ENCODE measurements around the gene ANKS4B. TPM values are rescaled to one million over a fixed set of nuclear protein-coding genes. Genes with fewer than 3 reads are reported as not detected.

Gene ANKS4B
- total RNA-seq, 1 donor from 2014 or later, result not detected

- Histone ChIP-seq H2AFZ (ENCODE audit: low read depth, low read length) (peak overlapping the region; percentile 95), H3K4me2 (ENCODE audit: low read length) (peak overlapping the region; percentile 99), H3K4me1 (ENCODE audit: insufficient read depth, low read length) (peaks cover 12% of the 10 kb centered on the region), H3K4me3 (ENCODE audit: insufficient read depth, low read depth, low read length) (peak overlapping the region; percentile 70), H3K27ac (ENCODE audit: low read depth, low read length) (no peak overlapping the region), H3K79me2 (ENCODE audit: insufficient read depth, low read length) (no peaks in the 10 kb centered on the region), H3K27me3 (ENCODE audit: insufficient read depth, low read length) (no peaks in the 10 kb centered on the region), H3K9me3 (ENCODE audit: insufficient read depth, low read depth, low read length) (no peaks in the 10 kb centered on the region), H4K20me1 (ENCODE audit: insufficient read depth, low read length) (no peaks in the 10 kb centered on the region), H3K36me3 (ENCODE audit: insufficient read depth, low read length) (no peaks in the 10 kb centered on the region), H3K9ac (ENCODE audit: low read length) (peak overlapping the region; percentile 66)
- DNase-seq (ENCODE audit: low read depth) (no peak), FAIRE-seq (no peak)
- peak overlapping the region; percentile 91 for H3K4me3 Mint-ChIP-seq (ENCODE audit: unreplicated experiment)
- no peak overlapping the region for H3K27ac Mint-ChIP-seq (ENCODE audit: unreplicated experiment)
- H3K36me3 Mint-ChIP-seq (ENCODE audit: low read depth, unreplicated experiment), result no peaks in the 10 kb centered on the region
- H3K9me3 Mint-ChIP-seq (ENCODE audit: unreplicated experiment), result no peaks in the 10 kb centered on the region
- TF ChIP-seq CTCF (IDR thresholded peaks at IDR 0.05; ENCODE audit: insufficient read depth, low read depth, low read length) (no peak), EZH2 (IDR thresholded peaks at IDR 0.05; ENCODE audit: insufficient read depth, low read length) (no peak)
- peaks cover 3% of the 10 kb centered on the region for H3K27me3 Mint-ChIP-seq (ENCODE audit: low read depth, unreplicated experiment)
- peaks cover 15% of the 10 kb centered on the region for H3K4me1 Mint-ChIP-seq (ENCODE audit: low read depth, unreplicated experiment)
Measured at GRCh38 chr16:21301895-21302291, 68.4 kb downstream of the ANKS4B start.

- Histone ChIP-seq H3K27me3 (ENCODE audit: insufficient read depth, low read length) (no peaks in the 10 kb centered on the region), H3K9ac (ENCODE audit: low read length) (peak overlapping the region; percentile 66), H3K27ac (ENCODE audit: low read depth, low read length) (no peak overlapping the region), H3K4me1 (ENCODE audit: insufficient read depth, low read length) (peaks cover 12% of the 10 kb centered on the region), H3K9me3 (ENCODE audit: insufficient read depth, low read depth, low read length) (no peaks in the 10 kb centered on the region), H4K20me1 (ENCODE audit: insufficient read depth, low read length) (no peaks in the 10 kb centered on the region), H3K36me3 (ENCODE audit: insufficient read depth, low read length) (no peaks in the 10 kb centered on the region), H2AFZ (ENCODE audit: low read depth, low read length) (no peak overlapping the region), H3K4me3 (ENCODE audit: insufficient read depth, low read depth, low read length) (peak overlapping the region; percentile 7), H3K79me2 (ENCODE audit: insufficient read depth, low read length) (no peaks in the 10 kb centered on the region), H3K4me2 (ENCODE audit: low read length) (peak overlapping the region; percentile 99)
- no peak for FAIRE-seq
- peak overlapping the region; percentile 22 for H3K27ac Mint-ChIP-seq (ENCODE audit: unreplicated experiment)
- no peaks in the 10 kb centered on the region for H3K36me3 Mint-ChIP-seq (ENCODE audit: low read depth, unreplicated experiment)
- peaks cover 3% of the 10 kb centered on the region for H3K27me3 Mint-ChIP-seq (ENCODE audit: low read depth, unreplicated experiment)
- no peaks in the 10 kb centered on the region for H3K9me3 Mint-ChIP-seq (ENCODE audit: unreplicated experiment)
- peaks cover 15% of the 10 kb centered on the region for H3K4me1 Mint-ChIP-seq (ENCODE audit: low read depth, unreplicated experiment)
- DNase-seq (ENCODE audit: low read depth), result no peak
- no peak for TF ChIP-seq EZH2 (IDR thresholded peaks at IDR 0.05; ENCODE audit: insufficient read depth, low read length)
- no peak for TF ChIP-seq CTCF (IDR thresholded peaks at IDR 0.05; ENCODE audit: insufficient read depth, low read depth, low read length)
- peak overlapping the region; percentile 91 for H3K4me3 Mint-ChIP-seq (ENCODE audit: unreplicated experiment)
Measured at GRCh38 chr16:21302454-21302853, 69.0 kb downstream of the ANKS4B start.

- TF ChIP-seq CTCF (IDR thresholded peaks at IDR 0.05; ENCODE audit: insufficient read depth, low read depth, low read length), result no peak
- TF ChIP-seq EZH2 (IDR thresholded peaks at IDR 0.05; ENCODE audit: insufficient read depth, low read length), result no peak
- Mint-ChIP-seq H3K4me1 (ENCODE audit: low read depth, unreplicated experiment) (peaks cover 15% of the 10 kb centered on the region), H3K36me3 (ENCODE audit: low read depth, unreplicated experiment) (no peaks in the 10 kb centered on the region), H3K27me3 (ENCODE audit: low read depth, unreplicated experiment) (peaks cover 3% of the 10 kb centered on the region), H3K4me3 (ENCODE audit: unreplicated experiment) (peak overlapping the region; percentile 91), H3K27ac (ENCODE audit: unreplicated experiment) (peak overlapping the region; percentile 7), H3K9me3 (ENCODE audit: unreplicated experiment) (no peaks in the 10 kb centered on the region)
- H3K9ac ChIP-seq (ENCODE audit: low read length), result peak overlapping the region; percentile 66
- no peaks in the 10 kb centered on the region for H3K36me3 ChIP-seq (ENCODE audit: insufficient read depth, low read length)
- peak overlapping the region; percentile 7 for H3K4me3 ChIP-seq (ENCODE audit: insufficient read depth, low read depth, low read length)
- peak; percentile 64 for DNase-seq (ENCODE audit: low read depth)
- no peak overlapping the region for H3K27ac ChIP-seq (ENCODE audit: low read depth, low read length)
- peaks cover 12% of the 10 kb centered on the region for H3K4me1 ChIP-seq (ENCODE audit: insufficient read depth, low read length)
- H3K9me3 ChIP-seq (ENCODE audit: insufficient read depth, low read depth, low read length), result no peaks in the 10 kb centered on the region
- H3K27me3 ChIP-seq (ENCODE audit: insufficient read depth, low read length), result no peaks in the 10 kb centered on the region
- no peak overlapping the region for H2AFZ ChIP-seq (ENCODE audit: low read depth, low read length)
- FAIRE-seq, result no peak
- no peaks in the 10 kb centered on the region for H3K79me2 ChIP-seq (ENCODE audit: insufficient read depth, low read length)
- H3K4me2 ChIP-seq (ENCODE audit: low read length), result peak overlapping the region; percentile 99
- no peaks in the 10 kb centered on the region for H4K20me1 ChIP-seq (ENCODE audit: insufficient read depth, low read length)
Measured at GRCh38 chr16:21302898-21303528, 69.5 kb downstream of the ANKS4B start.
